Measurements from ENCODE around the gene TNFSF12. TPM values are rescaled to one million over a fixed set of nuclear protein-coding genes. Genes with fewer than 3 reads are reported as not detected.

Gene TNFSF12
- total RNA-seq, 1 donor from 2014 or later = 60.6 TPM

GRCh38 chr17:7550344-7550743 is 1.5 kb downstream of the TNFSF12 start:
- H3K27ac ChIP-seq = peak overlapping the region; percentile 82
- intact Hi-C loops (cut with DNase I) = no loop called here
- no peak for DNase-seq (ENCODE audit: extremely low spot score in 2 of 2)
- no peak overlapping the region for H3K4me3 ChIP-seq
- no peaks in the 10 kb centered on the region for H3K27me3 ChIP-seq
- H3K9me3 ChIP-seq = no peaks in the 10 kb centered on the region
- H3K4me1 ChIP-seq = peaks cover 24% of the 10 kb centered on the region
- H3K36me3 ChIP-seq = no peaks in the 10 kb centered on the region
- TF ChIP-seq CTCF (IDR thresholded peaks at IDR 0.05) (no peak), POLR2A (IDR thresholded peaks at IDR 0.05) (no peak), POLR2AphosphoS5 (IDR thresholded peaks at IDR 0.05; ENCODE audit: insufficient read depth in 1 of 2, low read depth in 1 of 2) (no peak)

- Histone ChIP-seq H3K9me3 (no peaks in the 10 kb centered on the region), H3K4me1 (peaks cover 24% of the 10 kb centered on the region), H3K27me3 (no peaks in the 10 kb centered on the region), H3K27ac (no peak overlapping the region), H3K36me3 (no peaks in the 10 kb centered on the region), H3K4me3 (no peak overlapping the region)
- intact Hi-C loops (cut with DNase I) = no loop called here
- DNase-seq (ENCODE audit: extremely low spot score in 2 of 2) = no peak
- TF ChIP-seq POLR2AphosphoS5 (IDR thresholded peaks at IDR 0.05; ENCODE audit: insufficient read depth in 1 of 2, low read depth in 1 of 2) (no peak), CTCF (IDR thresholded peaks at IDR 0.05) (no peak), POLR2A (IDR thresholded peaks at IDR 0.05) (no peak)
Observed at GRCh38 chr17:7551396-7551795, 2.5 kb downstream of the TNFSF12 start.

GRCh38 chr17:7552621-7553051 is 3.8 kb downstream of the TNFSF12 start:
- DNase-seq (ENCODE audit: extremely low spot score in 2 of 2) = no peak
- H3K27me3 ChIP-seq = no peaks in the 10 kb centered on the region
- TF ChIP-seq POLR2A (IDR thresholded peaks at IDR 0.05) (no peak), CTCF (IDR thresholded peaks at IDR 0.05) (no peak), POLR2AphosphoS5 (IDR thresholded peaks at IDR 0.05; ENCODE audit: insufficient read depth in 1 of 2, low read depth in 1 of 2) (no peak)
- intact Hi-C loops (cut with DNase I) = no loop called here
- H3K9me3 ChIP-seq = no peaks in the 10 kb centered on the region
- no peak overlapping the region for H3K4me3 ChIP-seq
- H3K27ac ChIP-seq = no peak overlapping the region
- peaks cover 31% of the 10 kb centered on the region for H3K4me1 ChIP-seq
- H3K36me3 ChIP-seq = no peaks in the 10 kb centered on the region

GRCh38 chr17:7553356-7553755 is 4.5 kb downstream of the TNFSF12 start:
- no peak for DNase-seq (ENCODE audit: extremely low spot score in 2 of 2)
- H3K9me3 ChIP-seq = no peaks in the 10 kb centered on the region
- no peaks in the 10 kb centered on the region for H3K36me3 ChIP-seq
- intact Hi-C loops (cut with DNase I) = no loop called here
- no peak overlapping the region for H3K27ac ChIP-seq
- H3K4me3 ChIP-seq = no peak overlapping the region
- peaks cover 32% of the 10 kb centered on the region for H3K4me1 ChIP-seq
- H3K27me3 ChIP-seq = no peaks in the 10 kb centered on the region
- no peak for TF ChIP-seq POLR2A (IDR thresholded peaks at IDR 0.05)
- no peak for TF ChIP-seq POLR2AphosphoS5 (IDR thresholded peaks at IDR 0.05; ENCODE audit: insufficient read depth in 1 of 2, low read depth in 1 of 2)
- TF ChIP-seq CTCF (IDR thresholded peaks at IDR 0.05) = no peak

GRCh38 chr17:7555320-7555948 is 6.6 kb downstream of the TNFSF12 start:
- Histone ChIP-seq H3K27ac (no peak overlapping the region), H3K4me1 (peaks cover 36% of the 10 kb centered on the region), H3K9me3 (no peaks in the 10 kb centered on the region), H3K36me3 (no peaks in the 10 kb centered on the region), H3K4me3 (no peak overlapping the region), H3K27me3 (no peaks in the 10 kb centered on the region)
- TF ChIP-seq CTCF (IDR thresholded peaks at IDR 0.05) (no peak), POLR2AphosphoS5 (IDR thresholded peaks at IDR 0.05; ENCODE audit: insufficient read depth in 1 of 2, low read depth in 1 of 2) (no peak), POLR2A (IDR thresholded peaks at IDR 0.05) (no peak)
- intact Hi-C loops (cut with DNase I) = loop anchor here (5.0 kb wide), 1 partner anchor 118 kb away; the partner anchor contains the start of genes FGF11 and TMEM102
- no peak for DNase-seq (ENCODE audit: extremely low spot score in 2 of 2)
